Panc1 (cell line): Measurements from ENCODE around the gene PITX2. TPM values are rescaled to one million over a fixed set of nuclear protein-coding genes. Genes with fewer than 3 reads are reported as not detected.

ENCODE experiments used
- ATAC-seq: fragments of 200-7000 bp; cut with Tn5 transposase; 2 replicates; pipeline ENCODE4 v1.9.1; 2020; ENCODE audit warnings: mild to moderate bottlenecking, moderate library complexity
- BruUV-seq: library from RNA; stranded (reverse); fragments of 400-500 nt; replicated peaks from 2 replicates; lab custom pipeline; 2021; lab: Mats Ljungman, UMichigan
- CTCF ChIA-PET: fragments of 300-600 bp; sonication (Branson Sonifier 250); formaldehyde crosslinking; loops from one replicate; lab custom pipeline; 2022; ENCODE audit warnings: antibody characterized with exemption; lab: Charles Lee
- POLR2A ChIA-PET: fragments of 300-600 bp; sonication (Branson Sonifier 250); formaldehyde crosslinking; loops from one replicate; lab custom pipeline; 2022; ENCODE audit warnings: antibody characterized with exemption; lab: Charles Lee
- DNase-seq: peaks from one replicate; pipeline ENCODE4 v3.0.0-alpha.2; 2010; ENCODE audit warnings: low read depth, low spot score
- H3K27ac ChIP-seq: 2 replicates; pipeline ENCODE4 v1.5.1; 2011; ENCODE audit warnings: mild to moderate bottlenecking, low read length, inconsistent platforms
- H3K27me3 ChIP-seq: fragments of 200-500 bp; sonication (Bioruptor generic); 2 replicates; pipeline ENCODE4 v1.6.0; 2014; ENCODE audit warnings: low read length, inconsistent platforms; ENCODE audit not compliant: control insufficient read depth, insufficient read depth
- H3K36me3 ChIP-seq: fragments of 200-500 bp; sonication (Bioruptor generic); 2 replicates; pipeline ENCODE4 v1.5.1; 2014; ENCODE audit warnings: inconsistent platforms, mild to moderate bottlenecking, low read length, moderate library complexity; ENCODE audit not compliant: control insufficient read depth, insufficient read depth
- H3K4me1 ChIP-seq: 2 replicates; pipeline ENCODE4 v1.5.1; 2011; ENCODE audit warnings: inconsistent platforms, mild to moderate bottlenecking, low read length, moderate library complexity; ENCODE audit not compliant: control insufficient read depth, insufficient read depth
- H3K4me3 ChIP-seq, 2 experiments: 2 replicates each; pipeline ENCODE4 v1.5.1; 2011 to 2012; ENCODE audit warnings: low read depth in 2 of 2, low read length in 2 of 2, mild to moderate bottlenecking in 2 of 2, inconsistent platforms in 1 of 2, moderate library complexity in 1 of 2
- H3K9me3 ChIP-seq: fragments of 200-500 bp; sonication (Bioruptor generic); 2 replicates; pipeline ENCODE4 v1.5.1; 2014; ENCODE audit warnings: low read depth, mild to moderate bottlenecking, inconsistent platforms, low read length, moderate library complexity; ENCODE audit not compliant: control insufficient read depth, insufficient read depth
- CTCF ChIP-seq: fragments of 450-650 bp; IDR thresholded peaks from 2 replicates; pipeline ENCODE4 v1.5.1; 2017; ENCODE audit warnings: mild to moderate bottlenecking
- POLR2AphosphoS5 ChIP-seq: IDR thresholded peaks from 2 replicates; pipeline ENCODE4 v1.6.1; 2012; ENCODE audit warnings: mild to moderate bottlenecking, low read depth, low read length, moderate library complexity
- REST ChIP-seq, 2 experiments: IDR thresholded peaks; 2 replicates each; pipeline ENCODE4 v1.6.1; 2011 to 2012; ENCODE audit warnings: low read depth in 2 of 2, control low read depth in 1 of 2, low read length in 1 of 2, mild to moderate bottlenecking in 1 of 2, moderate library complexity in 1 of 2; ENCODE audit not compliant: insufficient read depth in 1 of 2
- SIN3A ChIP-seq: IDR thresholded peaks from 2 replicates; pipeline ENCODE4 v1.6.1; 2012; ENCODE audit warnings: low read depth, mild to moderate bottlenecking, low read length, moderate library complexity, borderline replicate concordance; ENCODE audit not compliant: insufficient read depth
- TCF7L2 ChIP-seq: IDR thresholded peaks from 2 replicates; pipeline ENCODE4 v1.6.1; 2011; ENCODE audit warnings: mild to moderate bottlenecking, low read depth, low read length, inconsistent platforms
- in situ Hi-C: cut with HindIII; loops from 2 replicates; pipeline ENCODE4 v1.10.0; 2016; ENCODE audit warnings: low sequenced_read_pairs, low pct_unique_long_range_greater_than_20kb
- intact Hi-C: fragments of 100-400 bp; cut with micrococcal nuclease; formaldehyde crosslinking; loops from one replicate; pipeline ENCODE4 v1.10.0; 2022; ENCODE audit not compliant: unreplicated experiment
- total RNA-seq: library from RNA; stranded (reverse); gene quantifications from one replicate; pipeline ENCODE4 v1.2.1, GENCODE V29; 2021; ENCODE audit not compliant: unreplicated experiment

PITX2 gene
- total RNA-seq, 1 experiment from 2014 or later, result 0.44 TPM

- no TSS peak for BruUV-seq
- no peaks in the 10 kb centered on the region for H3K4me1 ChIP-seq
- in situ Hi-C loops (no loop called here), intact Hi-C loops (no loop called here)
- ChIA-PET CTCF (no interaction called here), POLR2A (no interaction called here)
- no peak for DNase-seq
- H3K27me3 ChIP-seq, result no peaks in the 10 kb centered on the region
- H3K36me3 ChIP-seq, result no peaks in the 10 kb centered on the region
- H3K27ac ChIP-seq, result no peak overlapping the region
- no peak overlapping the region for H3K4me3 ChIP-seq
- no peaks in the 10 kb centered on the region for H3K9me3 ChIP-seq
- TF ChIP-seq CTCF (no peak), SIN3A (no peak), REST (IDR thresholded peaks at IDR 0.05; ENCODE audit: insufficient read depth in 1 of 2, low read depth in 2 of 2, low read length in 1 of 2) (no peak), POLR2AphosphoS5 (no peak), TCF7L2 (no peak)
- no peak for ATAC-seq
Measured at GRCh38 chr4:110610940-110611831, 11.7 kb downstream of the PITX2 start.

GRCh38 chr4:110610620-110610939 is 12.3 kb downstream of the PITX2 start:
- in situ Hi-C loops (no loop called here), intact Hi-C loops (no loop called here)
- ATAC-seq (no peak), DNase-seq (no peak)
- no peaks in the 10 kb centered on the region for H3K27me3 ChIP-seq
- H3K27ac ChIP-seq, result no peak overlapping the region
- H3K4me1 ChIP-seq, result no peaks in the 10 kb centered on the region
- TF ChIP-seq TCF7L2, result no peak
- TF ChIP-seq REST (IDR thresholded peaks at IDR 0.05; ENCODE audit: insufficient read depth in 1 of 2, low read depth in 2 of 2, low read length in 1 of 2), result no peak
- TF ChIP-seq CTCF, result no peak
- no peak for TF ChIP-seq POLR2AphosphoS5
- no peak for TF ChIP-seq SIN3A
- ChIA-PET POLR2A (no interaction called here), CTCF (no interaction called here)
- H3K4me3 ChIP-seq, result no peak overlapping the region
- no TSS peak for BruUV-seq
- no peaks in the 10 kb centered on the region for H3K36me3 ChIP-seq
- no peaks in the 10 kb centered on the region for H3K9me3 ChIP-seq
